ENCODE data around the gene PSMG3. TPM values are rescaled to one million over a fixed set of nuclear protein-coding genes. Genes with fewer than 3 reads are reported as not detected.

Gene PSMG3
- polyA plus RNA-seq, 2 of the 4 experiments (the other 2 are of a cell fraction) = 75.9 to 89.3 TPM

- no peak overlapping the region for H3K27ac ChIP-seq
- peak; percentile 93 to 98 for ATAC-seq
- no peaks in the 10 kb centered on the region for H3K4me1 ChIP-seq
- no peaks in the 10 kb centered on the region for H3K9me3 ChIP-seq
- CTCF ChIA-PET = interaction anchor here (0.6 to 2.1 kb wide), 40 partner anchors 8 to 1127 kb away, joined by 3 to 23 read pairs (median 3); partner anchors contain the start of gene TMEM184A
- FAIRE-seq = no peak
- DNase-seq (ENCODE audit: low read depth in 1 of 2, low spot score in 1 of 2) = peak; percentile 64 to 74
- 20% methylated on average over 13 of the region's 14 CpGs for WGBS (ENCODE audit: missing lambda C conversion rate)
- TF ChIP-seq, protein P1, sequence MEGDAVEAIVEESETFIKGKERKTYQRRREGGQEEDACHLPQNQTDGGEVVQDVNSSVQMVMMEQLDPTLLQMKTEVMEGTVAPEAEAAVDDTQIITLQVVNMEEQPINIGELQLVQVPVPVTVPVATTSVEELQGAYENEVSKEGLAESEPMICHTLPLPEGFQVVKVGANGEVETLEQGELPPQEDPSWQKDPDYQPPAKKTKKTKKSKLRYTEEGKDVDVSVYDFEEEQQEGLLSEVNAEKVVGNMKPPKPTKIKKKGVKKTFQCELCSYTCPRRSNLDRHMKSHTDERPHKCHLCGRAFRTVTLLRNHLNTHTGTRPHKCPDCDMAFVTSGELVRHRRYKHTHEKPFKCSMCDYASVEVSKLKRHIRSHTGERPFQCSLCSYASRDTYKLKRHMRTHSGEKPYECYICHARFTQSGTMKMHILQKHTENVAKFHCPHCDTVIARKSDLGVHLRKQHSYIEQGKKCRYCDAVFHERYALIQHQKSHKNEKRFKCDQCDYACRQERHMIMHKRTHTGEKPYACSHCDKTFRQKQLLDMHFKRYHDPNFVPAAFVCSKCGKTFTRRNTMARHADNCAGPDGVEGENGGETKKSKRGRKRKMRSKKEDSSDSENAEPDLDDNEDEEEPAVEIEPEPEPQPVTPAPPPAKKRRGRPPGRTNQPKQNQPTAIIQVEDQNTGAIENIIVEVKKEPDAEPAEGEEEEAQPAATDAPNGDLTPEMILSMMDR (IDR thresholded peaks at IDR 0.05) = peak; percentile 89
- TF ChIP-seq SMC3 (IDR thresholded peaks at IDR 0.05) (peak; percentile 74), RFX5 (IDR thresholded peaks at IDR 0.05) (no peak), POLR2A (IDR thresholded peaks at IDR 0.05; ENCODE audit: low read length) (no peak), RAD21 (conservative IDR thresholded peaks at IDR 0.05 in 1 of 2, IDR thresholded peaks at IDR 0.05 in 1 of 2) (peak; percentile 95 to 97), KDM5A (IDR thresholded peaks at IDR 0.05) (no peak), POLR2AphosphoS2 (conservative IDR thresholded peaks at IDR 0.05; ENCODE audit: low read length) (no peak), HOXB13 (CRISPR knock-in tag; IDR thresholded peaks at IDR 0.05; ENCODE audit: low read depth) (no peak), NFE2L2 (conservative IDR thresholded peaks at IDR 0.05; ENCODE audit: low read length) (no peak), MAX (IDR thresholded peaks at IDR 0.05) (no peak), CBX8 (IDR thresholded peaks at IDR 0.05) (no peak)
- TF ChIP-seq, protein P2, sequence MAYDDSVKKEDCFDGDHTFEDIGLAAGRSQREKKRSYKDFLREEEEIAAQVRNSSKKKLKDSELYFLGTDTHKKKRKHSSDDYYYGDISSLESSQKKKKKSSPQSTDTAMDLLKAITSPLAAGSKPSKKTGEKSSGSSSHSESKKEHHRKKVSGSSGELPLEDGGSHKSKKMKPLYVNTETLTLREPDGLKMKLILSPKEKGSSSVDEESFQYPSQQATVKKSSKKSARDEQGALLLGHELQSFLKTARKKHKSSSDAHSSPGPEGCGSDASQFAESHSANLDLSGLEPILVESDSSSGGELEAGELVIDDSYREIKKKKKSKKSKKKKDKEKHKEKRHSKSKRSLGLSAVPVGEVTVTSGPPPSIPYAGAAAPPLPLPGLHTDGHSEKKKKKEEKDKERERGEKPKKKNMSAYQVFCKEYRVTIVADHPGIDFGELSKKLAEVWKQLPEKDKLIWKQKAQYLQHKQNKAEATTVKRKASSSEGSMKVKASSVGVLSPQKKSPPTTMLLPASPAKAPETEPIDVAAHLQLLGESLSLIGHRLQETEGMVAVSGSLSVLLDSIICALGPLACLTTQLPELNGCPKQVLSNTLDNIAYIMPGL (CRISPR knock-in tag; IDR thresholded peaks at IDR 0.05; ENCODE audit: borderline replicate concordance) = no peak
- H3K4me3 ChIP-seq = no peak overlapping the region
- no peak overlapping the region for H3K4me2 ChIP-seq
- POLR2A ChIA-PET = no interaction called here
Measured at GRCh38 chr7:1579481-1580421, 9.9 kb upstream of the PSMG3 start.

DNA sequence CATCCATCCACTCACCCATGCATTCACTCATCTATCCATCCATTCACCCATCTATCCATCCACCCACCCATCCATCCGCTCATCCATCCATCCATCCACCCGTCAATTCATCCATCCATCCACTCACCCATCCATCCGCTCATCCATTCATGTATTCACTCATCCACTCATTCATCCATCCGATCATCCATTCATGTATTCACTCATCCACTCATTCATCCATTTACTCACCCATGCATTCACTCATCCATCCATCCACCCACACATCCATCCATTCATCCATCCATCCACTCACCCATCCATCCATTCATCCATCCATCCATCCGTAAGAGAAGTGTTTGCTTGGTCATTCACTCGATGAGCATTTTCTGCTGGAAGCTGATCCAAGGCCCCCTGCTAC lies 8.7 kb upstream of the PSMG3 start:
- no peak overlapping the region for H3K4me2 ChIP-seq
- no peaks in the 10 kb centered on the region for H3K9me3 ChIP-seq
- no peak for DNase-seq (ENCODE audit: low read depth in 1 of 2, low spot score in 1 of 2)
- ATAC-seq = no peak
- no peak overlapping the region for H3K4me3 ChIP-seq
- TF ChIP-seq NPAS2 (CRISPR knock-in tag; IDR thresholded peaks at IDR 0.05; ENCODE audit: borderline replicate concordance) = no peak
- TF ChIP-seq EP300 (IDR thresholded peaks at IDR 0.05) = no peak
- no peak for FAIRE-seq
- CTCF ChIA-PET = interaction anchor here (0.7 to 1.4 kb wide), 29 partner anchors 8 to 1128 kb away, joined by 3 to 23 read pairs (median 3); partner anchors contain the start of gene TMEM184A
- H3K4me1 ChIP-seq = no peaks in the 10 kb centered on the region
- 75% methylated on average over 6 of the region's 6 CpGs for WGBS (ENCODE audit: missing lambda C conversion rate)
- no peak overlapping the region for H3K27ac ChIP-seq
- POLR2A ChIA-PET = no interaction called here

DNA sequence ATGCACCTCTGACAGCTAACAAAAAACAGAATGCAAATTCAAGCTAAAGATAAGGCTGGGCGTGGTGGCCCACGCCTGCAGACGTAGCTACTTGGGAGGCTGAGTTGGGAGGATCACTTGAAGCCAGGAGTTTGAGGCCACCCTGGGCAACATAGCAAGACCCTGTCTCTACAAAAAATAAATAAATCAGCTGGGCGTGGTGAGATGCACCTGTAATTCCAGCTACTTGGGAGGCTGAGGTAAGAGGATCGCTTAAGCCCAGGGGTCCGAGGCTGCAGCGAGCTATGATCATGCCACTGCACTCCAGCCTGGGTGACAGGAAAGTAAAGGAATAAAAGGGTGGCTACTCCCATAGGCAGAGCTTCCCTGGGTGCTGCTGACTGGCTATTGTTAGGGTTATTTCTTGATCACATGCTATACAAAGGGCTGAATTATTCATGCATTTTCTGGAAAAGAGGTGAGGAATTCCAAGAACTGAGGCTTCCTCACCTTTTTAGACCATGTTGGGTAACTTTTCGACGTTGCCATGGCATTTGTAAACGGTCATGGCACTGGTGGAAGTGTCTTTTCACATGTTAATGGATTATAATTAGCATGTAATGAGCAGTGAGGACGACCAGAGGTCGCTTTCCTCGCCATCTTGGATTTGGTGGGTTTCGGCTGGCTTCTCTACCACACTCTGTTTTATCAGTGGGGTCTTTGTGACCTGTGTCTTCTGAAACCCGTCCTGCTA lies 6.9 kb upstream of the PSMG3 start:
- H3K9me3 ChIP-seq = no peaks in the 10 kb centered on the region
- H3K4me1 ChIP-seq = peaks cover 4% of the 10 kb centered on the region; the same call in 2 of the 3 replicates
- CTCF ChIA-PET = no interaction called here
- 68% methylated on average over 15 of the region's 15 CpGs for WGBS (ENCODE audit: missing lambda C conversion rate)
- DNase-seq (ENCODE audit: low read depth in 1 of 2, low spot score in 1 of 2) (no peak), ATAC-seq (no peak), FAIRE-seq (no peak)
- no peak overlapping the region for H3K4me2 ChIP-seq
- POLR2A ChIA-PET = no interaction called here
- H3K27ac ChIP-seq = no peak overlapping the region
- H3K4me3 ChIP-seq = no peak overlapping the region
- TF ChIP-seq BHLHE40 (IDR thresholded peaks at IDR 0.05; ENCODE audit: low read depth, low read length) (no peak), EP300 (IDR thresholded peaks at IDR 0.05) (no peak), MAX (IDR thresholded peaks at IDR 0.05) (no peak), ESRRA (IDR thresholded peaks at IDR 0.05; ENCODE audit: borderline replicate concordance, low read length) (no peak), FOSL2 (IDR thresholded peaks at IDR 0.05) (no peak), FOSL2 (CRISPR knock-in tag; IDR thresholded peaks at IDR 0.05) (no peak), ZNF302 (CRISPR knock-in tag; IDR thresholded peaks at IDR 0.05) (no peak), CHD4 (IDR thresholded peaks at IDR 0.05; ENCODE audit: borderline replicate concordance) (no peak), ATOH8 (CRISPR knock-in tag; IDR thresholded peaks at IDR 0.05; ENCODE audit: low read depth) (no peak), CHD2 (IDR thresholded peaks at IDR 0.05; ENCODE audit: low read length, partially characterized antibody) (no peak), CBX8 (IDR thresholded peaks at IDR 0.05) (no peak), MAFK (IDR thresholded peaks at IDR 0.05; ENCODE audit: partially characterized antibody) (no peak), MAZ (IDR thresholded peaks at IDR 0.05; ENCODE audit: borderline replicate concordance, low read depth, low read length) (no peak)
- TF ChIP-seq, protein P1 (IDR thresholded peaks at IDR 0.05) = no peak
